GM23338 (cell line): ENCODE data around the gene PIK3C2G. TPM values are rescaled to one million over a fixed set of nuclear protein-coding genes. Genes with fewer than 3 reads are reported as not detected.
"Not testable (repeated sequence)": the region's sequence is repeated elsewhere in the genome, so short reads cannot be mapped to it uniquely, and the experiment has no call there.

Experiments
- ATAC-seq: fragments of 200-7000 bp; cut with Tn5 transposase; 3 replicates; pipeline ENCODE4 v1.9.1; 2020
- DNase-seq: peaks from one replicate; pipeline ENCODE4 v3.0.0-alpha.2; 2015; ENCODE audit warnings: low spot score
- H2AFZ ChIP-seq: fragments of 200-600 bp; sonication (generic); 2 replicates; pipeline ENCODE4 v1.8.0; 2016; ENCODE audit warnings: antibody characterized with exemption, mild to moderate bottlenecking, moderate library complexity
- H3F3A ChIP-seq: fragments of 200-600 bp; sonication (generic); replicated peaks from 2 replicates; pipeline ENCODE4 v1.8.0; 2017; ENCODE audit warnings: antibody characterized with exemption, mixed run types, low read depth
- H3K27ac ChIP-seq: fragments of 200-600 bp; sonication (generic); 2 replicates; pipeline ENCODE4 v1.6.1; 2016; ENCODE audit warnings: low read depth
- H3K27me3 ChIP-seq: fragments of 200-600 bp; sonication (generic); 2 replicates; pipeline ENCODE4 v1.8.0; 2016; ENCODE audit warnings: mild to moderate bottlenecking, mixed run types, moderate library complexity; ENCODE audit not compliant: insufficient read depth
- H3K36me3 ChIP-seq: fragments of 200-600 bp; sonication (generic); 2 replicates; pipeline ENCODE4 v1.8.0; 2016; ENCODE audit warnings: mild to moderate bottlenecking; ENCODE audit not compliant: insufficient read depth
- H3K4me1 ChIP-seq: fragments of 200-600 bp; sonication (generic); 2 replicates; pipeline ENCODE4 v1.8.0; 2016; ENCODE audit warnings: mild to moderate bottlenecking, moderate library complexity; ENCODE audit not compliant: insufficient read depth
- H3K4me2 ChIP-seq: fragments of 200-600 bp; sonication (generic); 2 replicates; pipeline ENCODE4 v1.7.1; 2017; ENCODE audit warnings: mixed run types
- H3K4me3 ChIP-seq: fragments of 200-600 bp; sonication (generic); 2 replicates; pipeline ENCODE4 v1.6.1; 2016; ENCODE audit warnings: mixed run types
- H3K79me2 ChIP-seq: fragments of 200-600 bp; sonication (generic); replicated peaks from 2 replicates; pipeline ENCODE4 v1.8.0; 2017; ENCODE audit warnings: mild to moderate bottlenecking; ENCODE audit not compliant: insufficient read depth
- H3K9me2 ChIP-seq: fragments of 200-600 bp; sonication (generic); 2 replicates; pipeline ENCODE4 v1.8.0; 2017; ENCODE audit not compliant: insufficient read depth
- H4K20me1 ChIP-seq: fragments of 200-600 bp; sonication (generic); replicated peaks from 2 replicates; pipeline ENCODE4 v1.8.0; 2017; ENCODE audit warnings: mild to moderate bottlenecking; ENCODE audit not compliant: insufficient read depth
- H3K27ac Mint-ChIP-seq: 2 replicates; pipeline ENCODE4 v1.8.0; 2020; ENCODE audit warnings: inconsistent platforms, mild to moderate bottlenecking, moderate library complexity, mixed read lengths
- H3K27me3 Mint-ChIP-seq: 3 replicates; pipeline ENCODE4 v1.8.0; 2022; ENCODE audit warnings: low read depth, mild to moderate bottlenecking, moderate library complexity, mixed read lengths, inconsistent platforms; ENCODE audit not compliant: insufficient read depth, poor library complexity
- H3K36me3 Mint-ChIP-seq: 3 replicates; pipeline ENCODE4 v1.8.0; 2021; ENCODE audit warnings: low read depth, mild to moderate bottlenecking, inconsistent platforms, moderate library complexity, mixed read lengths
- H3K4me1 Mint-ChIP-seq: 3 replicates; pipeline ENCODE4 v1.8.0; 2020; ENCODE audit warnings: mild to moderate bottlenecking, inconsistent platforms, mixed read lengths
- H3K4me3 Mint-ChIP-seq: 3 replicates; pipeline ENCODE4 v1.8.0; 2021; ENCODE audit warnings: moderate library complexity, mild to moderate bottlenecking, inconsistent platforms, mixed read lengths
- H3K9me3 Mint-ChIP-seq: 3 replicates; pipeline ENCODE4 v1.8.0; 2020; ENCODE audit warnings: moderate library complexity, mild to moderate bottlenecking, inconsistent platforms, mixed read lengths
- CREB1 ChIP-seq: fragments of 250-450 bp; sonication (Bioruptor Pico); IDR thresholded peaks from 2 replicates; pipeline ENCODE4 v1.5.0; 2020; ENCODE audit warnings: low read depth, mild to moderate bottlenecking, moderate library complexity
- CTCF ChIP-seq, 2 experiments: fragments of 200-600 bp in 1 of 2; sonication (generic) in 1 of 2; conservative IDR thresholded peaks; 2 replicates each; pipeline versions ENCODE4 v1.5.1 to v1.6.1; 2016 to 2017; ENCODE audit warnings: antibody characterized with exemption in 2 of 2, low read depth in 2 of 2, mild to moderate bottlenecking in 2 of 2, moderate library complexity in 1 of 2
- ETS1 ChIP-seq: IDR thresholded peaks from 2 replicates; pipeline ENCODE4 v1.6.1; 2016; ENCODE audit warnings: antibody characterized with exemption
- EZH2 ChIP-seq: fragments of 200-600 bp; sonication (generic); IDR thresholded peaks from one replicate; pipeline ENCODE4 v1.8.0; 2017; ENCODE audit warnings: antibody characterized with exemption, mild to moderate bottlenecking, low read depth; ENCODE audit not compliant: unreplicated experiment
- EZH2phosphoT487 ChIP-seq: fragments of 200-600 bp; sonication (generic); IDR thresholded peaks from one replicate; pipeline ENCODE4 v1.8.1; 2018; ENCODE audit warnings: antibody characterized with exemption; ENCODE audit not compliant: unreplicated experiment
- JUNB ChIP-seq: IDR thresholded peaks from one replicate; pipeline ENCODE4 v1.6.1; 2016; ENCODE audit warnings: antibody characterized with exemption; ENCODE audit not compliant: unreplicated experiment
- NANOG ChIP-seq: IDR thresholded peaks from 2 replicates; pipeline ENCODE4 v1.6.1; 2016; ENCODE audit warnings: antibody characterized with exemption, borderline replicate concordance
- POLR2AphosphoS5 ChIP-seq: IDR thresholded peaks from 2 replicates; pipeline ENCODE4 v1.6.1; 2016; ENCODE audit warnings: antibody characterized with exemption, low read depth
- REST ChIP-seq: IDR thresholded peaks from one replicate; pipeline ENCODE4 v1.6.1; 2018; ENCODE audit warnings: antibody characterized with exemption; ENCODE audit not compliant: unreplicated experiment
- STAT1 ChIP-seq: IDR thresholded peaks from one replicate; pipeline ENCODE4 v1.6.1; 2016; ENCODE audit warnings: antibody characterized with exemption; ENCODE audit not compliant: unreplicated experiment
- ZNF114 ChIP-seq: fragments of 250-450 bp; sonication (Bioruptor Pico); IDR thresholded peaks from 2 replicates; pipeline ENCODE4 v1.5.0; 2020; ENCODE audit warnings: mild to moderate bottlenecking, moderate library complexity
- ZNF331 ChIP-seq: fragments of 250-450 bp; sonication (Bioruptor Pico); IDR thresholded peaks from 2 replicates; pipeline ENCODE4 v1.5.0; 2020; ENCODE audit warnings: low read depth, mild to moderate bottlenecking, moderate library complexity
- polyA plus RNA-seq: library from polyadenylated mRNA; unstranded; fragments of >200 nt; fragmentation: Nextera tagmentation; extraction: Ambion mirVana; gene quantifications from 2 replicates; pipeline ENCODE4 v1.2.1, GENCODE V29; 2016
- total RNA-seq: library from RNA; depleted of rRNA; stranded (reverse); fragments of >200 nt; shearing (Covaris generic); gene quantifications from 2 replicates; pipeline ENCODE4 v1.2.3, GENCODE V29; 2014

Gene PIK3C2G
- total and polyA plus RNA-seq, 2 experiments from 2014 or later = not detected

- not testable (repeated sequence) for H3K36me3 Mint-ChIP-seq, H3K9me3 Mint-ChIP-seq, H3K27me3 ChIP-seq, H3K27me3 Mint-ChIP-seq, H4K20me1 ChIP-seq, H3K4me1 Mint-ChIP-seq, H3K27ac Mint-ChIP-seq, DNase-seq, H3K4me3 Mint-ChIP-seq, H3F3A ChIP-seq, H3K4me1 ChIP-seq, ATAC-seq, H3K79me2 ChIP-seq, H2AFZ ChIP-seq, H3K4me2 ChIP-seq, H3K27ac ChIP-seq, H3K4me3 ChIP-seq, H3K9me2 ChIP-seq, H3K36me3 ChIP-seq
Observed at GRCh38 chr12:18693986-18694385, 432.7 kb downstream of the PIK3C2G start.

GRCh38 chr12:18696971-18697602 lies 435.8 kb downstream of the PIK3C2G start:
- no peak overlapping the region for H3K4me3 Mint-ChIP-seq
- Histone ChIP-seq H3K4me2 (no peak overlapping the region), H4K20me1 (no peaks in the 10 kb centered on the region), H3K36me3 (no peaks in the 10 kb centered on the region), H3K79me2 (no peaks in the 10 kb centered on the region), H3K9me2 (0 out of 2 replicates have a peak, but pooled peaks cover under 1% of the 10 kb centered on the region), H3K4me1 (no peaks in the 10 kb centered on the region), H3K4me3 (no peak overlapping the region), H3K27ac (no peak overlapping the region), H2AFZ (no peak overlapping the region), H3F3A (no peaks in the 10 kb centered on the region), H3K27me3 (no peaks in the 10 kb centered on the region)
- H3K36me3 Mint-ChIP-seq = no peaks in the 10 kb centered on the region
- DNase-seq (no peak), ATAC-seq (no peak)
- H3K4me1 Mint-ChIP-seq = no peaks in the 10 kb centered on the region
- no peak overlapping the region for H3K27ac Mint-ChIP-seq
- no peaks in the 10 kb centered on the region for H3K27me3 Mint-ChIP-seq
- H3K9me3 Mint-ChIP-seq = no peaks in the 10 kb centered on the region
- TF ChIP-seq CTCF (conservative IDR thresholded peaks at IDR 0.05; ENCODE audit: low read depth in 2 of 2) (no peak), EZH2 (no peak), POLR2AphosphoS5 (no peak), EZH2phosphoT487 (no peak), CREB1 (CRISPR knock-in tag) (no peak), ZNF114 (CRISPR knock-in tag) (no peak), NANOG (no peak), REST (no peak), STAT1 (no peak), ZNF331 (CRISPR knock-in tag) (no peak), JUNB (no peak), ETS1 (no peak)
